ENCODE data around the gene BCL3. TPM values are rescaled to one million over a fixed set of nuclear protein-coding genes. Genes with fewer than 3 reads are reported as not detected.

The BCL3 gene
- total RNA-seq, 2 donors from 2014 or later = 1.8 to 6.2 TPM

DNA sequence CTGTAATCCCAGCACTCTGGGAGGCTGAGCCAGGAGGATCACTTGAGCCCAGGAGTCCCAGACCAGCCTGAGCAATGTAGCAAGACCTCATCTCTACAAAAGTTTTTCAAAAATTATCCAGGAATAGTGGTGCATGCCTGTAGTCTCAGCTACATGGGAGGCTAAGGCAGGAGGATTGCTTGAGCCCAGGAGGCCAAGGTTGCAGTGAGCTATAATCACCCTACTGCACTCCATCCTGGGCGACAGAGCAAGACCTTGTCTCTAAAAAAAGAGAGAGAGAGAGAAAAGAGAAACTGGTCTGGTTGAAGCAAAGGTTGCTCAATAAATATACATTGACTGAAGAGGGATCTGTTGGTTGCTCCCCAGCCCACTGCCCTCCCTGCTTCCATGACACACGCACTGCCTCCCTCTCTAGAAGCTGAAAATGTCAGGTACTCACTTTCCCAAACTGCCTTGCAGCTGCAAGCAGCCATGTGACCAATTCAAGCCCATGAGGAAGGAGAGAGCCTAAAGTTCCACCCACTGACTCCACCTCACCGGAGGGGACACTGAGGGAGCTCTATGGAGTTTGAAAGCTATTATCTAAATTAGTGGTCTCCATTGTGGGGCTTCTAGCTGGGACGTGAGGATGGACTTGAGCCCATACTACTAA lies 35.5 kb upstream of the BCL3 start:
- no peak for TF ChIP-seq CTCF (conservative IDR thresholded peaks at IDR 0.05)
- Mint-ChIP-seq H3K4me1 (no peaks in the 10 kb centered on the region), H3K9me3 (peaks cover 17% of the 10 kb centered on the region), H3K36me3 (ENCODE audit: low read depth) (no peaks in the 10 kb centered on the region), H3K27ac (no peak overlapping the region), H3K27me3 (ENCODE audit: insufficient read depth) (peaks cover 2% of the 10 kb centered on the region), H3K4me3 (no peak overlapping the region)
- Histone ChIP-seq H3K4me1 (ENCODE audit: control insufficient read depth, insufficient read depth, low read length) (no peaks in the 10 kb centered on the region), H3K36me3 (ENCODE audit: control insufficient read depth, insufficient read depth, low read length) (no peaks in the 10 kb centered on the region), H3K9me3 (ENCODE audit: control insufficient read depth, low read length) (peaks cover 13% of the 10 kb centered on the region), H3K9ac (ENCODE audit: extremely low read depth, low read length, poor library complexity, severe bottlenecking) (no peak overlapping the region), H3K27ac (ENCODE audit: low read depth, low read length) (no peak overlapping the region), H3K27me3 (ENCODE audit: control insufficient read depth, insufficient read depth, low read length, poor library complexity, severe bottlenecking) (no peaks in the 10 kb centered on the region), H3K4me3 (ENCODE audit: low read length) (no peak overlapping the region)
- WGBS, 2 experiments (ENCODE audit: insufficient coverage in 1 of 2, insufficient read length in 1 of 2) = 33 to 75% methylated on average over 1 to 4 of the region's 4 CpGs
- DNase-seq = no peak

DNA sequence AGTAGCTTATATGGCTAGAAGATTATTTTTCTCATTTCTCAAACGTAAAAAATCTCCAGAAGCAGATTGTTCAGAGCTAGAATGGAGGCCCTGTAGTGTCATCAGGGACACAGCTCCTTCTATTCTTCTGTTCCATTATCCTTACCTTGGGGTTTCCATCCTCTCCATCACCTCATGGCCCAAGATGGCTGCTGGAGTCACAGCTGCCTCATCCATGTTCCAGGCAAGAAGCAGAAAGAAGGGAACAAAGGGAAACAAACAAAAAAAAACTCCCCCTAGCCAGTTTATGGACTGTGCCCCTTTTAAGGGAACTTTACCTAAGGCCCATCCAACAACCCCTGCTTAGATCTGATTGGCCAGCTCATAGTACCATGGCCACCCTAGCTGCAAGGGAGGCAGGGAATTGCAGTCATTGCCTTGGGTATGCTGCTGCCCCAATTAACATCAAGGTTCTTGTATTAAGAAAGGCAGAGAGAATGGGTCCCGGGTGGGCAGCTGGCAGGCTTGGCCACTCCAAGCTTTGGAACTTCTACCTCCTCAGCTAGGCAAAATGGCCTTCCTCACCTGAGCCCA lies 33.8 kb upstream of the BCL3 start:
- H3K27me3 ChIP-seq (ENCODE audit: control insufficient read depth, insufficient read depth, low read length, poor library complexity, severe bottlenecking) = no peaks in the 10 kb centered on the region
- H3K4me1 ChIP-seq (ENCODE audit: control insufficient read depth, insufficient read depth, low read length) = peaks cover 5% of the 10 kb centered on the region
- no peak overlapping the region for H3K4me3 ChIP-seq (ENCODE audit: low read length)
- H3K9ac ChIP-seq (ENCODE audit: extremely low read depth, low read length, poor library complexity, severe bottlenecking) = no peak overlapping the region
- H3K36me3 ChIP-seq (ENCODE audit: control insufficient read depth, insufficient read depth, low read length) = no peaks in the 10 kb centered on the region
- Mint-ChIP-seq H3K36me3 (ENCODE audit: low read depth) (no peaks in the 10 kb centered on the region), H3K4me1 (peaks cover 6% of the 10 kb centered on the region), H3K27ac (no peak overlapping the region), H3K27me3 (ENCODE audit: insufficient read depth) (peaks cover 2% of the 10 kb centered on the region), H3K9me3 (peaks cover 17% of the 10 kb centered on the region), H3K4me3 (no peak overlapping the region)
- 41 to 100% methylated on average over 1 to 2 of the region's 2 CpGs for WGBS, 2 experiments (ENCODE audit: insufficient coverage in 1 of 2, insufficient read length in 1 of 2)
- TF ChIP-seq CTCF (conservative IDR thresholded peaks at IDR 0.05) = no peak
- DNase-seq = no peak
- H3K27ac ChIP-seq (ENCODE audit: low read depth, low read length) = no peak overlapping the region
- H3K9me3 ChIP-seq (ENCODE audit: control insufficient read depth, low read length) = peaks cover 13% of the 10 kb centered on the region

DNA sequence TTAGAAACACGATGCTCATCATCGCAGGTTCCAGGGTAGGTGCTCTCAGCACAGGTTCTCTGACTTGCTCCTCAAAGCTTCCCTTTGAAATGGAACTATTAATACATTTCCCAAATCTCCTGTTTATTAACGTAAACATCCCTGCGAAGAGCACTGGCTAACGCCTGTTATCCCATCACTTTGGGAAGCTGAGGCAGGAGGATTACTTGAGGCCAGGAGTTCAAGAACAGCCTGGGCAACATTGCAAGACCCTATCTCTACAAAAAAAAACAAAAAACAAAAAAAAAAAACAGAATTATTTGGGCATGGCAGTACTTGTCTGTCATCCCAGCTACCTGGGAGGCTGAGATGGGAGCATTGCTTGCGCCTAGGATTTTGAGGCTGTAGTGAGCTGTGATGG lies 30.9 kb upstream of the BCL3 start:
- no peak overlapping the region for H3K4me3 Mint-ChIP-seq
- Histone ChIP-seq H3K9me3 (ENCODE audit: control insufficient read depth, low read length) (peaks cover 13% of the 10 kb centered on the region), H3K27ac (ENCODE audit: low read depth, low read length) (no peak overlapping the region), H3K27me3 (ENCODE audit: control insufficient read depth, insufficient read depth, low read length, poor library complexity, severe bottlenecking) (no peaks in the 10 kb centered on the region), H3K9ac (ENCODE audit: extremely low read depth, low read length, poor library complexity, severe bottlenecking) (no peak overlapping the region), H3K4me3 (ENCODE audit: low read length) (no peak overlapping the region), H3K4me1 (ENCODE audit: control insufficient read depth, insufficient read depth, low read length) (peaks cover 5% of the 10 kb centered on the region), H3K36me3 (ENCODE audit: control insufficient read depth, insufficient read depth, low read length) (no peaks in the 10 kb centered on the region)
- H3K27me3 Mint-ChIP-seq (ENCODE audit: insufficient read depth) = peaks cover 2% of the 10 kb centered on the region
- DNase-seq = no peak
- no peaks in the 10 kb centered on the region for H3K36me3 Mint-ChIP-seq (ENCODE audit: low read depth)
- no peak for TF ChIP-seq CTCF (conservative IDR thresholded peaks at IDR 0.05)
- H3K4me1 Mint-ChIP-seq = peaks cover 6% of the 10 kb centered on the region
- no peak overlapping the region for H3K27ac Mint-ChIP-seq
- H3K9me3 Mint-ChIP-seq = peaks cover 17% of the 10 kb centered on the region
- WGBS, 2 experiments (ENCODE audit: insufficient coverage in 1 of 2, insufficient read length in 1 of 2) = 94 to 100% methylated on average over 4 to 6 of the region's 6 CpGs

All from endodermal cell (in vitro differentiated cells).